OCI-LY1 (cell line): ENCODE results near the gene HPSE2.

Experiments used
- CTCF ChIP-seq: fragments of 200-600 bp; sonication (generic), shearing (Covaris generic); IDR thresholded peaks from 2 replicates; pipeline ENCODE4 v1.5.1; 2017; ENCODE audit warnings: mild to moderate bottlenecking, antibody characterized with exemption, low read length, moderate library complexity, mixed read lengths
- EZH2 ChIP-seq: fragments of 200-600 bp; sonication (generic), shearing (Covaris generic); IDR thresholded peaks from 2 replicates; pipeline ENCODE4 v1.8.0; 2017; ENCODE audit warnings: borderline replicate concordance, mixed run types, mild to moderate bottlenecking, antibody characterized with exemption, low read length, moderate library complexity, mixed read lengths

GRCh38 chr10:98620503-98620902, 615.1 kb downstream of the HPSE2 start:
- TF ChIP-seq CTCF (no peak), EZH2 (no peak)
